Pancreas (tissue), 10 donors: ENCODE measurements around the gene APLP2. TPM values are rescaled to one million over a fixed set of nuclear protein-coding genes. Genes with fewer than 3 reads are reported as not detected.

Experiments
- ATAC-seq, 4 donors: fragments of 200-7000 bp; cut with Tn5 transposase; one replicate each; pipeline versions ENCODE4 v1.8.0 to v1.9.1; 2020; ENCODE audit warnings: mild to moderate bottlenecking in 4 of 4, moderate library complexity in 4 of 4
- DNase-seq, 6 donors: peaks; one replicate each; pipeline ENCODE4 v3.0.0-alpha.2; 2020
- FAIRE-seq: peaks from 2 replicates; lab custom pipeline; 2012; peaks lifted over from hg19 to GRCh38; lab: Jason Lieb, UNC
- H3K27ac ChIP-seq, 4 donors: fragments of 200-600 bp; sonication (generic); 1 replicate in 3 of 4; 2 replicates in 1 of 4; pipeline versions ENCODE4 v1.5.0 to v1.8.0; 2020
- H3K27me3 ChIP-seq, 4 donors: fragments of 200-600 bp; one replicate each; pipeline ENCODE4 v1.8.0; 2021
- H3K36me3 ChIP-seq, 3 donors: fragments of 200-600 bp; sonication (generic) in 1 of 3; one replicate each; pipeline versions ENCODE4 v1.5.0 to v1.8.0; 2020 to 2021
- H3K4me1 ChIP-seq, 3 donors: fragments of 200-600 bp; one replicate each; pipeline ENCODE4 v1.8.0; 2021
- H3K4me3 ChIP-seq, 4 donors: fragments of 200-600 bp; sonication (generic) in 2 of 4; one replicate each; pipeline versions ENCODE4 v1.5.0 to v1.8.0; 2020 to 2021
- H3K9me3 ChIP-seq, 4 donors: fragments of 200-600 bp; one replicate each; pipeline ENCODE4 v1.8.0; 2021
- CTCF ChIP-seq, 4 donors: fragments of 200-600 bp; sonication (generic) in 3 of 4; IDR thresholded peaks; one replicate each; pipeline versions ENCODE4 v1.5.0 to v1.8.0; 2021; ENCODE audit warnings: antibody characterized with exemption in 4 of 4
- WGBS, 2 donors: extraction: QIAGEN DNeasy Blood & Tissue Kit; methylation state at CpG; one replicate each; pipeline ENCODE4 v1.1.7; 2013; 5-methylcytosine and 5-hydroxymethylcytosine counted together
- intact Hi-C, 3 donors: fragments of 100-400 bp; cut with DNase I; formaldehyde crosslinking; loops; one replicate each; pipeline versions ENCODE4 v1.11.1 to v1.14.2; 2022
- polyA plus RNA-seq, 2 donors: library from polyadenylated mRNA; stranded (reverse); fragments of 200-250 nt; gene quantifications; one replicate each; pipeline ENCODE4 v1.2.3, GENCODE V29; 2013
- total RNA-seq, 6 donors: library from RNA; stranded (reverse); fragmentation: NEBNext Ultra II Directional in 4 of 6; extraction: Animal tissue kit (Norgen Biotek cat#: 25700) in 4 of 6; gene quantifications; one replicate each; pipeline versions ENCODE4 v1.2.1 to v1.2.4, GENCODE V29; 2021 to 2023
- donor health status: healthy with polysubstance abuse.
- donor health status: DM: no; HTN: no; CAD: no; lungs with moderate emphysema.
- donor health status: DM: no; HTN: no; CAD: no.
- donor health status: control.
- donor health status: control.
- donor health status: Bipolar disorder and iron deficiency.
- donor health status: DM: yes; HTN: yes; CAD: no.
- donor health status: DM: no; HTN: no; CAD: no.
- donor health status: DM: no; HTN: no; CAD: no.
- donor health status: DM: yes; HTN: yes; CAD: no.

Gene APLP2
- total and polyA plus RNA-seq, 8 donors: 45.3 to 171 (median 101) TPM

GRCh38 chr11:130092661-130093060, 23.0 kb downstream of the APLP2 start:
- 91 to 92% methylated on average over 4 of the region's 4 CpGs for WGBS, 2 donors
- H3K27me3 ChIP-seq: no peaks in the 10 kb centered on the region
- peaks cover 0 to 6% (median 3%) of the 10 kb centered on the region in 3 donors for H3K4me1 ChIP-seq
- no peak for ATAC-seq
- no peak for DNase-seq
- intact Hi-C loops: no loop called here
- no peaks in the 10 kb centered on the region for H3K36me3 ChIP-seq
- no peak overlapping the region for H3K4me3 ChIP-seq
- FAIRE-seq: no peak
- H3K9me3 ChIP-seq: no peaks in the 10 kb centered on the region
- TF ChIP-seq CTCF (IDR thresholded peaks at IDR 0.05): no peak
- no peak overlapping the region for H3K27ac ChIP-seq

- Histone ChIP-seq H3K4me3 (no peak overlapping the region), H3K27me3 (no peaks in the 10 kb centered on the region), H3K27ac (no peak overlapping the region), H3K4me1 (no peaks in the 10 kb centered on the region), H3K9me3 (no peaks in the 10 kb centered on the region), H3K36me3 (no peaks in the 10 kb centered on the region)
- FAIRE-seq (no peak), ATAC-seq (peak in 2 of 4 donors; percentile 64 to 67), DNase-seq (no peak)
- no peak for TF ChIP-seq CTCF (IDR thresholded peaks at IDR 0.05)
- WGBS, 2 donors: 81 to 91% methylated on average over 4 of the region's 4 CpGs
- intact Hi-C loops: no loop called here
These were observed 24.9 kb downstream of the APLP2 start for GRCh38 chr11:130094614-130095013.

- Histone ChIP-seq H3K27me3 (no peaks in the 10 kb centered on the region), H3K4me3 (no peak overlapping the region), H3K36me3 (no peaks in the 10 kb centered on the region), H3K4me1 (no peaks in the 10 kb centered on the region), H3K9me3 (no peaks in the 10 kb centered on the region), H3K27ac (no peak overlapping the region)
- DNase-seq (no peak), ATAC-seq (no peak), FAIRE-seq (no peak)
- TF ChIP-seq CTCF (IDR thresholded peaks at IDR 0.05): no peak
- intact Hi-C loops: no loop called here
- WGBS, 2 donors: 40 to 57% methylated on average over 1 of the region's 1 CpG
These were observed 25.6 kb downstream of the APLP2 start for GRCh38 chr11:130095326-130095725.

GRCh38 chr11:130096042-130096441, 26.3 kb downstream of the APLP2 start:
- intact Hi-C loops: no loop called here
- FAIRE-seq (no peak), DNase-seq (no peak), ATAC-seq (no peak)
- Histone ChIP-seq H3K4me3 (no peak overlapping the region), H3K4me1 (no peaks in the 10 kb centered on the region), H3K9me3 (no peaks in the 10 kb centered on the region), H3K27me3 (no peaks in the 10 kb centered on the region), H3K36me3 (no peaks in the 10 kb centered on the region), H3K27ac (no peak overlapping the region)
- TF ChIP-seq CTCF (IDR thresholded peaks at IDR 0.05): no peak
- 88 to 89% methylated on average over 2 of the region's 2 CpGs for WGBS, 2 donors

- ATAC-seq (no peak), DNase-seq (no peak), FAIRE-seq (no peak)
- H3K4me3 ChIP-seq: no peak overlapping the region
- no peaks in the 10 kb centered on the region for H3K27me3 ChIP-seq
- H3K9me3 ChIP-seq: no peaks in the 10 kb centered on the region
- no peak overlapping the region for H3K27ac ChIP-seq
- intact Hi-C loops: no loop called here
- TF ChIP-seq CTCF (IDR thresholded peaks at IDR 0.05): no peak
- H3K4me1 ChIP-seq: no peaks in the 10 kb centered on the region
- H3K36me3 ChIP-seq: no peaks in the 10 kb centered on the region
- WGBS, 2 donors: 71 to 82% methylated on average over 2 of the region's 2 CpGs
These were observed 27.1 kb downstream of the APLP2 start for GRCh38 chr11:130096823-130097222.
